ENCODE results near the gene MROH2B.

Gene MROH2B

DNA sequence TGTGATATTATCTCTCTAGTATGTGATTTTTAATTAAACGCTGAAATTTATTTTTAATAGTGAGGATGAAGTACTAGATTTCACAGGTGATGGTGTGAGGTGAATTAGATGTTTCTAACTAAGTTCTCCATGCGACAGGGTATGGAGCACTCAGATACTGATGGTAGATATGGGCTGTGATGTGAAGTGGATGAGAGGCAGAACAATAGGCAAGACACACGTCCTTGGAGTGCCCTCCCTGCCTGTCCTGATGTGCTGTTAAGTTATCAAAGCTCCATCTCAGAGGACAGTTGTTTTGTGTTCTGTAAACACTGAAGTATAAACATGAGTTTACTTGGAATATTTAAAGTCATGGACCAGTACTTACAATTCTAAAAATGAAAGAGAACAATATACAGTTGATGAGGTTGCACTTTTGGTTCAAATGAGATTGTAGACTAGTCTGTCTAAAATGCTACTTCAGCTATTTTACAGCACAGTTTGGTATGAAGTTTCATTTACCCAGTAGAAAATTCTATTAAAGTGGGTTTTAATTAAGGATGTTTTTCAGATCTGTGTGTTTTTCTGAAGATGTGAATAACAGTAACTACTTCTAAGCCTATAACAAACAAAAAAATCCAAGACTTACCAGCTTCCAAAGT is 97.7 kb downstream of the MROH2B start:
- no peak for DNase-seq

DNA sequence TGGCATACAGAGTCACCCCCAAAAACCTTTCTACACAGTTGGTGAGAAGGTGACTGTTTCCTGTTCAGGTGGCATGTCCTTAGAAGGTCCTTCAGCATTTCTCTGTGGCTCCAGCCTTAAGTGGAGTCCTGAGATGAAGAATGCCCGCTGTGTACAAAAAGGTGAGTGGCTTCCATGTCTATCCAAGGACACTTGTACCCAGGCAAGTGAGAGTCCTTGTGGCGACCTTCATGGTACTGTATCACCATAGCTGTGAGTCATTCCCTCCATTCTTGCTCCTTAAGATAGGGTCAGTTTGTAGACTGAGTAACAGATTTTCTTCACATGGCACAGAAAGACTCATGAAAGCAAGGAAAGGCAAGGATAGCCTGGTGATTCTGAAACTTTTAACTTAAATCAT is 98.7 kb downstream of the MROH2B start:
- DNase-seq = no peak

- no peak for DNase-seq
These were observed 108.8 kb downstream of the MROH2B start for GRCh38 chr5:40962207-40962955.

DNA sequence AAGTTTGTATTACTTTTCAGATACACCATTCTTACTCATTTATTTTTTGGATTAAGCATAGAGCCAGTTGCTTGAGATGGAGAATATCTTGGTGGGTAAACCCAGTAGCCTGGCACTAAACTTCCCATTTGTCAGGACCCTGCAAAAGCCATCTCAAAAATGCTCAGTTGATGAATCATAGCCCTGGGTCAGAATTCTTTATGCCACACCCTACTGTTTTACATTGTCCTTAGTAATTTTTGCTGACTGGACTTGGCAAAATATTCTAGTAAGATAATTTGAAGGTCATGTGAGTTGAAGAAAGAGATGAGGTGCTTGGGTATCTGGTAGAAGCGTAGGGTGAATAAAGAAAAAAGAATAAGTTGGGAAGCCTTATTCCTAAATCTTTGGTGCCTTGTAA is 111.1 kb downstream of the MROH2B start:
- no peak for DNase-seq

- no peak for DNase-seq
These were observed 112.3 kb downstream of the MROH2B start for GRCh38 chr5:40958811-40959210.

DNA sequence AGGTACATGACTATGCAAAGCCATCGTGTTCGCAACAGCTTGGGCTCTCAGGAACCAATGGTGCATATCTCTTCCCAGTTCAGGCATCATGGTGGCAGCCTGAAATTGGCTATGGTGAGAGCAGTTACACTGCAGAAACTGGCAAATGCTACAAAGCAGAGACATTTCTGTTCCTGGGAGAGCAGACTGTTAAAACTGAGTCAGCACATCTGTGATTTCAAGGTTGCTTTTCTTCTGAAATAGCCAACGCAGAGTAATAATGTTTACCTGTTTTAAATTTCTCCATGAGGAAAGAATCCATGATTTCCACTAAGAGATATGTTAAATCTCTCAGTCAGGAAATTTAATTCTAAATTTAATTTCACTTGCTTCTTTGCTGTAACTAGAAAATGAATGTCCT is 114.1 kb downstream of the MROH2B start:
- no peak for DNase-seq

DNA sequence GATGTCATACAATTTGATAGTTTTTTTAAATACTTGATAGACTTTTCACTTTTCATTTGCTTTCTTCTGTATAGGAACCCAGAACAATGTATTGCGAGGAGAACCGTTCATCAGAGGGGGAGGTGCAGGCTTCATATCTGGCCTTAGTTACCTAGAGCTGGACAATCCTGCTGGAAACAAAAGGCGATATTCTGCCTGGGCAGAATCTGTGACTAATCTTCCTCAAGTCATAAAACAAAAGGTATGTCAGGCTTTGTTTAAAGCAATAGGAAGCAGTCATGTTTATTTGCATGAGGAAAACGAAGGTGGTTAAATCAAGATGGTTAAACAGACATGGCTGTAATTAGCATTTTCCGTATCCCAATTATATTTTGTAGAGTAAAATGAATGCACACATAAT is 115.8 kb downstream of the MROH2B start:
- no peak for DNase-seq
